HepG2 (cell line): Measurements from ENCODE around the gene SUCLG1. TPM values are rescaled to one million over a fixed set of nuclear protein-coding genes. Genes with fewer than 3 reads are reported as not detected.

ENCODE experiments used
- ATF4 ChIP-seq, 2 experiments: fragments of 450-650 bp in 1 of 2; sonication (generic) in 1 of 2; formaldehyde crosslinking; IDR thresholded peaks; 2 replicates each; pipeline versions ENCODE4 v1.5.0 to v1.8.0; 2020 to 2022; ENCODE audit warnings: mild to moderate bottlenecking in 1 of 2, missing genetic modification reagents in 1 of 2
- GPBP1L1 ChIP-seq: sonication (generic); formaldehyde crosslinking; IDR thresholded peaks from 2 replicates; pipeline ENCODE4 v1.5.0; 2020; ENCODE audit warnings: mild to moderate bottlenecking, missing genetic modification reagents
- GZF1 ChIP-seq: sonication (generic); formaldehyde crosslinking; IDR thresholded peaks from 2 replicates; pipeline ENCODE4 v1.5.1; 2020; ENCODE audit warnings: mild to moderate bottlenecking, missing genetic modification reagents
- IRF9 ChIP-seq: sonication (generic); formaldehyde crosslinking; IDR thresholded peaks from 2 replicates; pipeline ENCODE4 v1.8.0; 2022; ENCODE audit warnings: missing genetic modification reagents, mild to moderate bottlenecking, borderline replicate concordance
- MXD4 ChIP-seq: IDR thresholded peaks from 2 replicates; pipeline ENCODE4 v1.6.1; 2016; ENCODE audit warnings: mild to moderate bottlenecking, missing biosample characterization, missing genetic modification reagents
- RAD51 ChIP-seq: fragments of 450-650 bp; IDR thresholded peaks from 2 replicates; pipeline ENCODE4 v1.6.1; 2016; ENCODE audit warnings: borderline replicate concordance
- RFX5 ChIP-seq: IDR thresholded peaks from 2 replicates; pipeline ENCODE4 v1.6.1; 2011; ENCODE audit warnings: low read depth, low read length, improper control_type of control experiment
- SP1 ChIP-seq, 2 experiments: fragments of 450-650 bp in 1 of 2; sonication (generic) in 1 of 2; formaldehyde crosslinking in 1 of 2; IDR thresholded peaks; 2 replicates each; pipeline versions ENCODE4 v1.4.0 to v1.6.1; 2016 to 2020; ENCODE audit warnings: missing genetic modification reagents in 1 of 2
- SP2 ChIP-seq: sonication (generic); formaldehyde crosslinking; IDR thresholded peaks from 2 replicates; pipeline ENCODE4 v1.5.1; 2020; ENCODE audit warnings: mild to moderate bottlenecking, missing genetic modification reagents
- SPEN ChIP-seq: sonication (generic); formaldehyde crosslinking; IDR thresholded peaks from 2 replicates; pipeline ENCODE4 v1.5.1; 2020; ENCODE audit warnings: low read depth, mild to moderate bottlenecking, missing genetic modification reagents
- TFDP2 ChIP-seq: sonication (generic); formaldehyde crosslinking; IDR thresholded peaks from 2 replicates; pipeline ENCODE4 v1.4.0; 2020; ENCODE audit warnings: missing genetic modification reagents
- THAP7 ChIP-seq: sonication (generic); formaldehyde crosslinking; IDR thresholded peaks from 2 replicates; pipeline ENCODE4 v1.8.1; 2023; ENCODE audit warnings: mild to moderate bottlenecking, missing genetic modification reagents
- ZBTB1 ChIP-seq: sonication (generic); formaldehyde crosslinking; IDR thresholded peaks from 2 replicates; pipeline ENCODE4 v1.4.0; 2020; ENCODE audit warnings: missing genetic modification reagents, borderline replicate concordance
- ZMAT5 ChIP-seq: sonication (generic); formaldehyde crosslinking; IDR thresholded peaks from 2 replicates; pipeline ENCODE4 v1.5.0; 2020; ENCODE audit warnings: mild to moderate bottlenecking, low read depth, missing genetic modification reagents, borderline replicate concordance
- ZNF280B ChIP-seq: sonication (generic); formaldehyde crosslinking; IDR thresholded peaks from 2 replicates; pipeline ENCODE4 v1.5.0; 2020; ENCODE audit warnings: missing genetic modification reagents, mild to moderate bottlenecking, borderline replicate concordance
- ZNF367 ChIP-seq: sonication (generic); formaldehyde crosslinking; IDR thresholded peaks from 2 replicates; pipeline ENCODE4 v1.4.0; 2020; ENCODE audit warnings: missing genetic modification reagents, borderline replicate concordance
- ZNF569 ChIP-seq: sonication (generic); formaldehyde crosslinking; IDR thresholded peaks from 2 replicates; pipeline ENCODE4 v1.5.0; 2020; ENCODE audit warnings: mild to moderate bottlenecking, missing genetic modification reagents, moderate library complexity, borderline replicate concordance
- ZNF703 ChIP-seq: sonication (generic); formaldehyde crosslinking; IDR thresholded peaks from 2 replicates; pipeline ENCODE4 v1.5.1; 2020; ENCODE audit warnings: missing genetic modification reagents, mild to moderate bottlenecking, moderate library complexity, borderline replicate concordance
- ZNF704 ChIP-seq: sonication (generic); formaldehyde crosslinking; IDR thresholded peaks from 2 replicates; pipeline ENCODE4 v1.8.1; 2023; ENCODE audit warnings: mild to moderate bottlenecking, inconsistent platforms, moderate library complexity, missing genetic modification reagents, borderline replicate concordance
- ZNF720 ChIP-seq: sonication (generic); formaldehyde crosslinking; IDR thresholded peaks from 2 replicates; pipeline ENCODE4 v1.4.0; 2020; ENCODE audit warnings: missing genetic modification reagents
- ZSCAN25 ChIP-seq: sonication (generic); formaldehyde crosslinking; IDR thresholded peaks from 2 replicates; pipeline ENCODE4 v1.8.0; 2022; ENCODE audit warnings: mild to moderate bottlenecking, missing genetic modification reagents
- polyA plus RNA-seq, 8 experiments: library from polyadenylated mRNA; depleted of rRNA in 3 of 8; stranded (reverse) in 7 of 8; unstranded in 1 of 8; fragments of >200 nt; fragmentation: Illumina TruSeq in 4 of 8; extraction: Trizol in 4 of 8; gene quantifications; 2 replicates each; pipeline versions ENCODE4 v1.2.1 to v1.2.3, GENCODE V29; 2011 to 2016; ENCODE audit warnings: low read depth in 4 of 8, missing spikeins in 1 of 8, mixed read lengths in 1 of 8; ENCODE audit not compliant: insufficient read depth in 1 of 8
- total RNA-seq, 5 experiments: library from RNA; depleted of rRNA; stranded (reverse); fragments of >200 nt; fragmentation: Illumina TruSeq; extraction: Trizol; gene quantifications; 2 replicates each; pipeline ENCODE4 v1.2.3, GENCODE V29; 2016; ENCODE audit warnings: low read depth in 1 of 5

The SUCLG1 gene
- total and polyA plus RNA-seq, 2 of the 13 experiments (the other 11 are each of a cell fraction or from before 2014, with no cell fraction given) = 58.7 to 121 TPM

GRCh38 chr2:84458551-84459017 is 496 bp downstream of the SUCLG1 start (continued):
- no peak for TF ChIP-seq TFDP2 (CRISPR knock-in tag)
- TF ChIP-seq SP1 (IDR thresholded peaks at IDR 0.05) = no peak
- no peak for TF ChIP-seq SP1 (CRISPR knock-in tag; IDR thresholded peaks at IDR 0.05)
- no peak for TF ChIP-seq ZNF280B
- TF ChIP-seq ZSCAN25 = no peak
- TF ChIP-seq ZNF704 (CRISPR knock-in tag) = no peak; the same call in 1 of the 2 replicates
- TF ChIP-seq ATF4 (CRISPR knock-in tag; IDR thresholded peaks at IDR 0.05) = no peak
- TF ChIP-seq ZNF569 = no peak
- TF ChIP-seq ZNF367 (CRISPR knock-in tag) = no peak
- TF ChIP-seq GPBP1L1 (CRISPR knock-in tag) = no peak
- no peak for TF ChIP-seq ZMAT5 (CRISPR knock-in tag)
- no peak for TF ChIP-seq SP2 (CRISPR knock-in tag)
- no peak for TF ChIP-seq MXD4 (CRISPR knock-in tag)
- no peak for TF ChIP-seq IRF9
- TF ChIP-seq ZNF720 (CRISPR knock-in tag) = no peak
- TF ChIP-seq ZBTB1 = no peak
- no peak for TF ChIP-seq RFX5
- no peak for TF ChIP-seq GZF1
- TF ChIP-seq ZNF703 (CRISPR knock-in tag) = no peak
- no peak for TF ChIP-seq SPEN
- no peak for TF ChIP-seq RAD51
- TF ChIP-seq THAP7 (CRISPR knock-in tag) = no peak
